ENCODE measurements around the gene FOXB1.

The FOXB1 gene

DNA sequence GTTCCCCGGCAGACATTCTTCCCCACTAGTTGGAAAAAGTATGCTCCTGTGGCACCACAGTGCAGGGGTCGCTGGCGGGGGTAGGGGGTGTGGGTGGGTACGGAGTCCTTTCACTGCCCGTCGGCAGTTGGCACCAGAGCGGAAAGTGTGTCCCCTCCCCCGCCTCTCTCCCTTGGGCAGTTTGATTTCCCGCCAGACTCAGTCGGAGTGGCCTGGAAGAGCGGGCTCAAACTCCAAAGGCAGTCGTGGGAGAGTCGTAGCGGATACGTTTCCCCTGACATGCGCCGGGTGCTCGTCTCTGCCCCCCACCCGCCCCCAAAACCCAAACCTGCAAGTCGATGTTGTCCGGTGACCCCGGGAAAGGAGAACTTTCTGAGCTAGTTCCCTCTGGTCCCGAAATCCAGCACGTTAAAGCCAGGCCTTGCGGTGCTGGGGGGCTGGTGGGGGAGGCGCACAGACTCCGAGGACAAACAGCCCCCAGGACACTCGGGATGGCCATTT, 4.4 kb upstream of the FOXB1 start:
- DNase-seq, result no peak

DNA sequence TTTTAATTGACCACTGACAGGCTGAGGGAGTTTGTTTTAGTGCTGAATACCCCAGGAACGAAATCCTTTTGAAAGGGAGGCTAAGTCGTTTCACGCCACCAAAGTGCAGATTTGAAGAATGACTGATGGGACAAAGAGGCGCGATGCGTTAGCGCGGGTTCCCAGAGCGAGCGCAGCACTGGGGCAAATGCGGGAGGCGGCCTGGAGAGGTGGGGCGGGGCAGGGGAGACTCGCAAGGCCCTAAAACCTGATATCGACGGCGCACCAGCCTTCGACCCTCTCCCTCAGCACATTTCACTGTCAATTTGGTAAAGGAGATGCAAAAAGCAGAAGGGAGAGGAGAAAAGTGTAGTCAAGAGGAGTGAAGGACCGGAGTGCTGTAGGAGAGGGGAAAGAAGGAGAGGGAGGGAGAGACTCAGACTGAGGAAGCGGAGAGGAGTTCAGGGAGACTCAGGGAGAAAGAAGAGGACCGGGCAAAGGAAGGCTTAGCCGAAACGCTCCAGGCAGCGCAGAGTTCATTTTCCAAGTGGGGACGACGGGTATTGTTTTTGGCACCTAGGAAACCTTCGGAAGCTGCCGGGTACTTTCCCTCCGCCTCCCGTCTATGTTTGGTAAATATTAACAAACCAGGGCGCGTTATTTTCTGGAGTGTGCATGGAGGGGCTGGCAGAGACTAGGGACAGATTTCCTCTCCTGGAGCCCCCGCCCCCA, 3.8 kb upstream of the FOXB1 start:
- peak; percentile 33 for DNase-seq

DNA sequence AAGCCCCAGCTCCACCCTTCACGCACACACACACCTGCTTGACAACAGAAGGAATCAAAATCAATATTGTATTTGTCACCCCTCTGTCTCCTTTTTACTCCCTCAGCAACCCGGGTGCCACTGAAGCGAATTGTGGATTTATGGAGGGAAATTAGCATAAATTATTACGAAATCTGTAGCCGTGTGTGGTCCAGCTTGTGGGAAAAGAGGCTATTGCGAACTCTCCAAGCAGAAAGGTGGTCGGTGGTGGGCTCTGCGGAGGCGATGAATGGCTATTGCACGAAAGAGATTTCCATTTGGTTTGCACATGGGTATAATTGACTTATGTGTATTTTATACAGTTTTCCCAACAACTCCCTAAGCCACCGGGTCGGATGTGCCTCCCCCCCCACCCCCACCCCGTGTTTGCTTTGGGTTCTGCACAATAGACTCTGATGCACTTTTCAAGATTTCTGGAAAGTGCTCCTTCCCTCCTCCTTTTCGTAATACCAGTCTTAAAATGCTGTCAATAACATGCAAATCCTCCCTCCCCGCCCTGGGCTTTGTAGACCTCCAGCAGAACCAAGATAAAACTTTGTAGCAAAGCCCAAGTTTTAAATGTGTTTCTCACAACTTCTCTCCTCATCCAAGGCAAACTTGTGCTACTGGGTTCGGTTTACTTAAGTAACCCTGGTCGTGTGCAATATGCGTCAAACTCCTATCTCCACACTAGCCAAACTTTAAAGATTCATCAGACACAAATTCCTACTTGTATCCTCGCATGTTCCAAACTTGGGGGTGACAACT, 3.1 kb upstream of the FOXB1 start:
- no peak for DNase-seq

DNA sequence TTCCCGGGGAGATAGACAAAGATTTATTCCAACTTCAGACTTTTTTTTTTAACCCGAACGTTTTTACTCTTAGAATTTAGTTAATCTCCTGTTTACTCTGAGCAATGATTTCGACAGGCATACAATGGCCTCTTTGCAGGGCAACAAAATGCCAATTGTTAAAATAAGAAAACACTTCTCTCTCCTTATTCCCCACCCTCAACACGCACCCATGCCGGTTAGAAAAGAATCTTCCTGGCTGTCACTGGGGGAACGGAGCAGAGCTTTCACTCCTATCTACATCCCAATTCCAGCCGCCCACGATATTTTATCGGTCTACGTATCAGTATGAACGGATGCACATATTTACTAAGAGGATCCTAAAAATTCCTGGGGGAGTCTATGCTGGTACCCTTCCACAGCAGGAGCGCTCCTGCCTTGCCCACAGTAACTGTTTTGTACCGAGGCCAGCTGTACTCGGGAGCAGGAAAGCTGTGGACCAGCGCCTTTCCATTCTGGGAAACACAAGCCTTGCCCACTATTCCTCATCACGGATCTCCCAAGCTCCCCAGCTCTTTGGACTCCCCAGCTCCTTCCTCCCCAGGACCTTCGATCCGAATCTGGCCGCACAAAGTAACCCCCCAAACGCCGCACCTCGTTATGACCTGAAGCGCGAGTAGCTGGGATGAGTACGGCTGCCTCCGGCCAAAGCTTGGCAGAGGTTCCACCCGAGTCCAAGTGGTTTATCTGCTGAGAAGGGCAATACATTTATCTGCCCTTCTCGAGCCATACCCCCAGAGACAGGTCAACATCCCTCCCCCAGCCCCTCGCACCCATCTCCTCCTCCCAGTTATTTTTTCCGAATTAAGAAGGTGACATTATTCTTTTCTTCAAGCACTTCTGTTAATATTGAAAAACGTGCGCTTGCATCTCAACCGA, 2.2 kb upstream of the FOXB1 start:
- no peak for DNase-seq

DNA sequence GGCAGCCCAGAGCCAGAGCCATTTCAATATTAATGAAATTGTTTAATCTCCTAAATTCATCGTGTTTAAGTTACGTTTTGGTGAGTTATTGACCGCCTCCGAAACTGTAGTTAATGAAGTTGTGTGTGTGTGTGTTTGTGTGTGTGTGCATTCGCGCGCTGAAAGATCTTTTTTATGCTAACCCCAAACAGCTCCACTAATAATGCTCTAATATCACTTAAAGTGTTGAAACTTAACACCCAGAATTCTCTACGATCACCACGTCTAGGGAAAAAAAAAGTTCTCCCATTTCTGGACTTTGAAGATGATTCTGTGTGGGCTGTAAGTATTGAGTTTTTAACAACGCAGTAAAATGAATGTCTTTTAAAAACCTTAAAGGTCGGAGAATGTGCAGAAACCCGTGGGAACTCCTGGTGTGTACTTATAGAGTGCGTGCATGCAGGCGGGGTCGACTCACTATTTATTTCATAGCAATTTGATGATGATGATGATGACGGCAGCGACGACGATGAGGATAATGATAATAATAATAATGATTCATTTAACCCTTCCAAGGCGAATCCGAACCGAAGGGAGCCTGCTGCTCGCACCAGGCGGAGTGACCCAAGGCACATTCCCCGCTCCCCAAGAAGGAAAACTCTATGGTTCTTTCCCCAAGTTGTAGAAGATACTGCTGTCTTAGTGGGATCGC, 1.4 kb upstream of the FOXB1 start:
- no peak for DNase-seq

DNA sequence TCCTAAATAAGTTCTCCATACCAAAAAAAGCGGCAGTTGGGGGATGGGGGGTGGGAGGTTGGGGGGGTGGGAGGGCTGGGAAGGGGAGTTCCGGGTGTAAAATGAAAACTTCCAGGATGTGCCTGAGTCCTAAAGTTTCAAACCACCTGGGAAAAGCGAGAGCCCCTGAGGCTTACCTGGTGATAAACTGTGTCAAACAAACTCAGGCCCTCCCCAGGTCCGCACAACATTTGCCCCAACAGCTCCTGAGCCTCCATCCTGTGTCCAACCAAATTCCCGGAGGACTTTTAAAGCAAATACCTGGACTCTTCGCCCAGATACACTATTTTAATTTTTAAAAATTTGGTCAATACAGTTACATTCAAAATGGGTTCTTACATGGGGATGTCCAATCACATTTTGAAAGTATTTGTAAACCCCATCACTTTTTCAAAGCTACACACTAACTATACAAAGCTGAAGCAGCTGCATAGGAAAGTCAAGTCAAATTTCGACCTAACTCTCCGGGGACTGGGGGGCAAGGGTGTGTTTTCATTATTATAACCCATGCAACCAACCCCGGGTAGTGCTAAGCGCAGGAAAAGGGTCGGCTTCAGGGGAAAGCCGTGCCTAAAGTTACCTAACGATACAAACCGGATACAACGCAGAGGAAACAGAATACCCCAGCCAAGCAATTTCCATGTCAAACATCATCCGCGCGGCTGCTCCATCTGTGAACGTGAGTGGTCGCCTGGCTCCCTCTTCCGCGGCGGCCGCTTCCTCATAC, 685 bp upstream of the FOXB1 start:
- DNase-seq, result no peak

DNA sequence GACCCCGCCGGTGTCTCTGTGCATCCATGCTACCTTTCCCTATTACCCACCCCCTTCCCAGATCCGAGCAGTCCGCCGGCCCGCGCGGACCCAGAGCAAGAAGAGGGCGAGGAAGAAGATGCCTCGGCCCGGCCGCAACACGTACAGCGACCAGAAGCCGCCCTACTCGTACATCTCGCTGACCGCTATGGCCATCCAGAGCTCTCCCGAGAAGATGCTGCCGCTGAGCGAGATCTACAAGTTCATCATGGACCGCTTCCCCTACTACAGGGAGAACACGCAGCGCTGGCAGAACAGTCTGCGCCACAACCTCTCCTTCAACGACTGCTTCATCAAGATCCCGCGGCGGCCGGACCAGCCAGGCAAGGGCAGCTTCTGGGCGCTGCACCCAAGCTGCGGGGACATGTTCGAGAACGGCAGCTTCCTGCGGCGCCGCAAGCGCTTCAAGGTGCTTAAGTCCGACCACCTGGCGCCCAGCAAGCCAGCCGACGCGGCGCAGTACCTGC, 788 bp downstream of the FOXB1 start:
- DNase-seq, result no peak

DNA sequence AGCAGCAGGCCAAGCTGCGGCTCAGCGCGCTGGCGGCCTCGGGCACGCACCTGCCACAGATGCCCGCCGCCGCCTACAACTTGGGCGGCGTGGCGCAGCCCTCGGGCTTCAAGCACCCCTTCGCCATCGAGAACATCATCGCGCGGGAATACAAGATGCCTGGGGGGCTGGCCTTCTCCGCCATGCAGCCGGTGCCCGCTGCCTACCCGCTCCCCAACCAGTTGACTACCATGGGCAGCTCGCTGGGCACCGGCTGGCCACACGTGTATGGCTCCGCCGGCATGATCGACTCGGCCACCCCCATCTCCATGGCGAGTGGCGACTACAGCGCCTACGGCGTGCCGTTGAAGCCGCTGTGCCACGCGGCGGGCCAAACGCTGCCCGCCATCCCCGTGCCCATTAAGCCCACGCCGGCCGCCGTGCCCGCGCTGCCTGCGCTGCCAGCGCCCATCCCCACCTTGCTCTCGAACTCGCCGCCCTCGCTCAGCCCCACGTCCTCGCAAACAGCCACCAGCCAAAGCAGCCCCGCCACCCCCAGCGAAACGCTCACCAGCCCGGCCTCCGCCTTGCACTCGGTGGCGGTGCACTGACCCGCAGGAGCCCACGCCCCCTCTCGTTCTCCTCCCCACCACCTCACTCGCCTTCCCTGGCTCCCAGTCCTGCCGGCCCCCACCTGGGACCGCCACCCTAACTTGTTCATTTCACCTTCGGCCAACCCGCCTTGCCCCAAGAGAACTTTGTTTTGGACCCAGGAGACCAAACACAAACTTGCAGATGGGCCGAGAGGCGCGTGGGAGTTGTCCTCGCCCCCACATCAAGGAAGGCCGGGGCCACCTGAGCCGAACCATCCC, 1.5 kb downstream of the FOXB1 start:
- no peak for DNase-seq

DNA sequence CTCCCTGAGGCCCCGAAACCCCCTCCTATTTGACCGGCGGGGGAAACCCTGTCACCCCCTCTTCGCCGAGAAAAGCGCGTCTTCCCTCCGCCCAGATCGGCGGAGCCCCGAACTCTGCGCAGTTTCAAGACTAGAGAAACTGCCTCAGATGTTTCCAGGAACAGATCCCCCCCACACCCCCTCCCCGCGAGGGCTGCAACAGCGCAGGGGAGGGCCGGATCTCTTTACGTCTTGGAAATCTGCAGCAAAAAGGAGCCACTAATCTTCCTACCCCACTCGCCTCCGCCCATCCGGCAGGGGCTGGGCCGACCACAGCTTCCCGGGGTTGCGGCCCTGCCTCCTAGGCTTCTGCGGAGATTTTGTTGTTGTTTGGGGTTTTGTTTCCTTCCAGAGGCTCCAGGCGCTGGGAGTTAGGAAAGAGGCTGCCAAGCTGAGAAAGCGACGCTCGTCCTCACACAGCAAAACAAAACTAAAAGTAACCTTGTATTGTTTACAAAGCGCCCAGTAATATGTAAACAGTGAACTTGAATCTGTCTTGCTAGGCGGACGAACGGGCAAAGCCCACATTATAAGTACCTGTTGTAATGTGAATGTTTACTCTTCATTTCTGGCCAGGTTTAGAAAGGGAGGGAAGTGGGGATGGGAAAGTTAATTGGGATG, 2.2 kb downstream of the FOXB1 start:
- DNase-seq, result peak; percentile 43

DNA sequence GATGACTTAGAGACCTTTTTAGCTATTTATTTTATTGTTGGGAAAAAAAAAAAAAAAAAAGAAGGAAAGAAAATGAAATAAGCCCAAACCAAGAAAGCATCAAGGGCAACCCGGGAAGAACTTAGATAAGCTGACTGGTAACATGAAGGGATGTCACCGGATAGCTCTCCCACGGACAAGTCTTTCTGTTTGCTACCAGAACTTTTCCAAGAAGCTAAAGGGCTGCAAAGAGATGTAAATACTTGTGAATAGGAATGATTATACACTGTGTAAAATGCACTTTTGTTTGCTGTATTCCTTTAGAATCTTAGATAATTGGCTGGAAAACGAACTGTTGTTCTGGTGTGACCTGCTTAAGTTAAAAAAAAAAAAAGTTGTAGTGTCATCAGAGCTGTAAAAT, 2.8 kb downstream of the FOXB1 start:
- no peak for DNase-seq

DNA sequence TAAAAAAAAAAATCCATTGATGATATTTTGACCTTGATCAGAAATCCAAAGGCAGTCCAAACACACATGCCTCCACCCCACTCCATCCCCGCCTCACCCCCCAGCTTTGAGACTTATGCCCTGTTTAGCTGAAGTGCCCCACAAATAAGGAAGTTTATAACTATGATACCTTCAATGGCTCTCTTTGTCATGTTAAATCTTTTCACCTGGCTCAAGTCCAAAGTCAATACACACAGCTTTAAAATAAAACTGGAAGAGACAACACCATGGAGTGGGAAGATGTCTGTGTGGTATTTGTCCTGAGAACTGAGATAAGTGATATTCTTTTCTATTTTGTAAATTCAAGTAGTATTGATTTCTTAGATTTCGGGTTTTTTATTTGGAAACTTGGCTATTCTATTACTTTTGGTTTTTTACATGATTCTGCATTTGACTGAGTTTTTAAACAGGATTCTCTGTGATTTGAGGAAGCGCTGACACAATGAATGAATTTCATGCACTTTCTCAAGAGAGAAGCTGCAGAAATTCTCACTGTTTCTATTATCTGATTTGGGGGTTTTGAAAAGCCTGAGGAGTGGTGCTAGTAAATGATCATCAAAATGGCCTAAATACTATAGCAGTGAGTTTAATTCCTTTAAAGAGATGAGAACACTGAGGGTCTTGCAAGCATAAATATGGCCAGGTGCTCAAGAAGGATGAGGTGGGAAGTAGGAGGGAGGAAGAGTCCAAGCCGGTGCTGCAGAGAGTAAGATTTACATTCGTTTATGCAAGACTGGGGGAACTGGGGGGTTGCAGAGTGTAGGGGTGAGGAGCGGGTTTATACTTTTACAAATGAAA, 5.2 kb downstream of the FOXB1 start:
- DNase-seq, result peak; percentile 78

DNA sequence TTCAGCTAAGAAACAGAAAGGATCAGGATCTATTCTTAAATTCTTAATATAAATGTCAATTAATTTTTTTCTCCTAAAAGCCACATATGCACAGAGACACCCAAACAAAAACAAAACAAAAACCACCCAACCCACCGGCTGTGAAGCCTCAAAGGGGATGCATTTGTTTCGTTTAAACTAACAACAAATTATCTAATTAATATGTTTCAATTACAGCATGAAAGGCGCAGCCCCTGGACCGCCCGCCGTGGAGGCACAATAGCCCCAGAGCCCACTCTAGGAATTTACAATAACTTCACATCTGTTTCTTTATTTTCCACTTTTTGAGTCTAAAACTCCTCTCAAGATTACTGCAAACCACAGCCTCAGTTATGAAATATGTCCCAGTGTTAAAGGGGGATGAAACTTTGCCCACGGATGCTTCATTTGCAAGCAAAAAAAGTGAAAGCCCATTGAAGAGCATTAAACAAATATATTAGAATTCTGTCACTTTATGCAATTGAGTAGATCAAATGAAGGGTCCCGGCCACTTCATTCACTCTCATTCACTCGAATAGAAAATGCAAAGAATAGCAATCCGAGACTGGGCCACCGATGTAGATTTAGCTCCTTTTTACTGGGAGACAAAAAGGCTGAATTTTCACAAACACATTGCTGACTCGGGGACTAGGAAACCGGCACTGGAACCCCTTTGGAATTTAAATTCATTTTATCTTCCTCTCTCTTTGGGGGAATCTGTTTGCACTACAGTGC, 6.0 kb downstream of the FOXB1 start:
- DNase-seq, result no peak

DNA sequence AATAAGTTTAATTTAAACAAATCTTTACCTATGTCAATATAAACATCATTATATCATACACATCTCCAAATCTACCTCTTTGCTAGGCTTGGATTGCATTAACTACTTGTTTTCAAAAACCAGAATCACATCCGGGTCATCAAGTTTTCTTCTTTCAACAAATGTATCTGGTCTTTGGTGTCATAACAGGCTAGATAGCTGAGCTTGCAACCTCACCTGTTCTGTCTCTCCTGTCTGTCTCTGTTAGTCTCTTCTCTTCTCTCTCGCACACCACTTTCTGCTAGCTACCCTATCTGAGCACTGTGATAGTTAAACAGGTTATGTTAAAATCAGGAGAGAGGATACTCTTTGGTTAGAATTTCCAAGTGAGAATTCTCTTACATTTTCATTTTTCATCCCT, 6.7 kb downstream of the FOXB1 start:
- no peak for DNase-seq

DNA sequence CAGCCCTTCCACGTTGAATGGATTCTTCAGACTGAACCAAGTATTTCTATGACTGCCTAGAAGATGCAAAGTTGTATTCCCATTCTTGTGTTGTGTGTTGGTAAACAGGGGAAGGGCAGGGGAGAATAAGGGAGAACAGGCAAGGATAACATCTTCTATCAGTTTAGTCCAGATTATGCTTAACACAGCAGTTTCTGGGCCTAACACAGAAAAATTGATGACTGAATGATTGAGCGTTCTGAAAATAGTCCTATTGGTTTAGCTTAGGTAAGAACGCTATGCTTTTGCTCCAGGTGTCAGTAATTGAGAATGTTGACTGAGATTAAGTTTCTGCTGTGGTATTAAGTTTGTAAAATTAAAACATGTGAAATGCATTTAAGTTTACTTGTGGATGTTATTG, 8.6 kb downstream of the FOXB1 start:
- no peak for DNase-seq

DNA sequence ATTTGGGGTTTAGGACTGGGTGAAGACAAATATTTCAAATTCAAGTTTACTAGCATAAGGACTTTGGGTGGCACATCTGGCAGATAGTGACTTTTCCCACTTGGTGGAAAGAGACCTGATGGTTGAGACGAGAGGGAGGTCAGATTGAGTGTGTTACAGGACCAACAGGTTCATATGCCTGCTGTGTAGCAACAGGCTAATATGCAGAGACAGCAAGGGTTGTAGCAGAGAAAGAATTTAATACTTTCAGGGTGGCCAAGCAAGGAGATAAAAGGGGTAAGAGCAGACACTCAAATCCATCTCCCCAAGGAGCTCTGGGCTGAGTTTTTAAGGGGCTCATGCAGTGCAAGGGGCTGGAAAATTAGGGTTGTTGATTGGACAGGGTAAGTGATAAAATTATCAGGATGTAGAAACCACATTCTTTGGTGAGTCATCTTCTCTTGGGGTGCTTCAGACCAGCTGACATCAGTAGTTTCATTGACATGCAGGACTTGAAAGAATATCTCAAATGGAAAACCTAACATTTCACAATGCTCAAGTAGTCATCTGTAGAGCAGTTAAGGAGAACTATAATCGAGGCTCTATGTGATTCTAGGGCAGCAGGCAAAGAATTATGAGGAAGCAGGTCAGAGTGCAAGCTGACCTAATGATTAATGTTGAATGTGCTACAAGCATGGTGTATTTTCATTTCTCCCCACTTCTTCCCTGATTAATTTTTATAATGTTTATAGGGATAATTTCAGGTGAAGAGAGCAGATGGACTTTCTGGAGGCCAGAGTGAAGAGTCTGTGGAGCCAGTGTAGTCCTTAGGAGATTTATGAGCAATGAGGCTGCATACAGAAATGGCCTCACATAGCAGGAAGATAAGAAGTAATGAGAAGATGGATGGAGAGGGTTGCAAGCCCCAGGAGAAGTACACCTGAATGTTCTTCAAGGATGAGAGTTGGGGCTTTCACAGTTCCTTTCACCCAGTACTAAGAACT, 13.7 kb downstream of the FOXB1 start:
- no peak for DNase-seq

DNA sequence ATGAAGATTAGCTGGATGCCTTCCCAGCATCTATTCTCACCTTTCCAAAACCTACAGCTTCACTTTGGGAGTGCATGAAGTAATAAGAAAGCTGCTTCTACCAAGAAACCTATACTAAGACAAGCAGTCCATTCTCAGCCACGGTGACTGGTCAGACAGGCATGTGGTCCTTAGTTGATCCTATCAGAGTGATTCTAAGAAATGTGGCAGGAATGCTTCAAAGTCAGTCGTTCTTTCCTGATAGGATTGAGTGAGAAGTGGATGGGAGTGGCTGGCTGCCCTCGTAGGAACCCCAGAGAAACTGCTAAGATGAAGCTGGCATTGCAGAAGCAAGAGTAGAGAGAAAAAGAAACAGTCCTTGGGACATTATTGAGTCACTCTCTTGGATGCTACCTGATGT, 16.6 kb downstream of the FOXB1 start:
- no peak for DNase-seq

All from NCI-H510A treated with DMSO at 0.1 percent for 48 hours (cell line).